Astrocyte of the spinal cord (primary cell): ENCODE measurements around the gene MLANA.

ENCODE experiments used
- DNase-seq: peaks from one replicate; pipeline ENCODE4 v3.0.0; 2011; ENCODE audit warnings: low read depth, low spot score
- H3K4me3 ChIP-seq: 2 replicates; pipeline ENCODE4 v1.5.1; 2011; ENCODE audit warnings: low read depth, mild to moderate bottlenecking, low read length, moderate library complexity
- in situ Hi-C: cut with HindIII; loops from 2 replicates; pipeline ENCODE4 v1.10.0; 2017; ENCODE audit warnings: low sequenced_read_pairs
- TF ChIP-seq, protein P1 (sequence below): IDR thresholded peaks from 2 replicates; pipeline ENCODE4 v1.5.1; 2012; ENCODE audit warnings: low read depth, mild to moderate bottlenecking, low read length, inconsistent platforms

MLANA gene

DNA sequence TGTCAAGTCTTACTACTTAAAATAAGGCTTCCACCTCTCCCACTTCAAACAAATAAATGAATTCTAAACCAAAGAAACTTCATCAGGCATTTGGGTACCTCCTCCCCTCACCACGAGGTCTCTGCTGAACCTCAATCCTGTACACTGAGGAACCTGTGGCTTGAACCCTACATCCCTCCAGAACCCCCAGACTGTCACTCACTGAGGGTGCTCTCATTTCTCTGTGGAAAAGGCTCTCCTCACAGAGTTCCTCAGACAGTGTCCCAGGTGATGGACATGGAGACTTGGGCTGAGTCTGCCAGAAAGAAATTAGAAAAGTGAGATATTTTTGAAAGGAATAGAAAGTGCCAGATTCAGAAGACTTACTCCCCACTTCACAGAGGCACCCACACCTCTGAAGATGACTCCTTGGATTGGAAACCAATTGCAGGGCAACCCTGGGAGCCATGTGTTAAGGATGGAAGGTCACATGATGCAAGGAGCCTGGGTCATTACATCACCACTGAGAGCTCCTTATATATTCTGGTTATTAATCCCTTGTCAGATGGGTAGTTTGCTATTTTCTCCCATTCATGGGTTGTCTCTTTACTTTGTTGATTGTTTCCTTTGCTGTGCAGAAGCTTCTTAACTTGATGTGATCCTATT, 19.8 kb downstream of the MLANA start:
- DNase-seq, result no peak
- TF ChIP-seq, protein P1, sequence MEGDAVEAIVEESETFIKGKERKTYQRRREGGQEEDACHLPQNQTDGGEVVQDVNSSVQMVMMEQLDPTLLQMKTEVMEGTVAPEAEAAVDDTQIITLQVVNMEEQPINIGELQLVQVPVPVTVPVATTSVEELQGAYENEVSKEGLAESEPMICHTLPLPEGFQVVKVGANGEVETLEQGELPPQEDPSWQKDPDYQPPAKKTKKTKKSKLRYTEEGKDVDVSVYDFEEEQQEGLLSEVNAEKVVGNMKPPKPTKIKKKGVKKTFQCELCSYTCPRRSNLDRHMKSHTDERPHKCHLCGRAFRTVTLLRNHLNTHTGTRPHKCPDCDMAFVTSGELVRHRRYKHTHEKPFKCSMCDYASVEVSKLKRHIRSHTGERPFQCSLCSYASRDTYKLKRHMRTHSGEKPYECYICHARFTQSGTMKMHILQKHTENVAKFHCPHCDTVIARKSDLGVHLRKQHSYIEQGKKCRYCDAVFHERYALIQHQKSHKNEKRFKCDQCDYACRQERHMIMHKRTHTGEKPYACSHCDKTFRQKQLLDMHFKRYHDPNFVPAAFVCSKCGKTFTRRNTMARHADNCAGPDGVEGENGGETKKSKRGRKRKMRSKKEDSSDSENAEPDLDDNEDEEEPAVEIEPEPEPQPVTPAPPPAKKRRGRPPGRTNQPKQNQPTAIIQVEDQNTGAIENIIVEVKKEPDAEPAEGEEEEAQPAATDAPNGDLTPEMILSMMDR, result no peak
- in situ Hi-C loops, result no loop called here
- H3K4me3 ChIP-seq, result no peak overlapping the region

DNA sequence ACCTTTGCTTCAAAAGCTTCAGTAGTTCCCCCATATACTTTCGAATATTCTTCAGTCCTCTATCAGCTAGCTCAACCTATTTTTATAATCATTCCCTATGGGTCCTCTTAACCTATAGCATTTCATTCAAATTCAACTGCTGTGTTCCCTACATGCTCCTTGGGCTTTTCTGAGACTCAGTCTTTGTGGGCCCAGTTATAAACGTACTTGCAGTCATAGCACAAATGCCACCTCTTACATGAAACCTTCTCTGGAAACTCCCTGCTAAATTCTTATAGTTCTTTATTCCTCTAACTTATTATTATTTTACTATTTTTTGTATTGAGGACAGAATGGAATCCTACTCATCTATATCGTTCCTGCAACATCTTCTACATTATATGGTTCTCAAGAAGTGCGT, 24.7 kb downstream of the MLANA start:
- DNase-seq, result no peak
- no peak overlapping the region for H3K4me3 ChIP-seq
- in situ Hi-C loops, result no loop called here
- TF ChIP-seq, protein P1, result no peak

DNA sequence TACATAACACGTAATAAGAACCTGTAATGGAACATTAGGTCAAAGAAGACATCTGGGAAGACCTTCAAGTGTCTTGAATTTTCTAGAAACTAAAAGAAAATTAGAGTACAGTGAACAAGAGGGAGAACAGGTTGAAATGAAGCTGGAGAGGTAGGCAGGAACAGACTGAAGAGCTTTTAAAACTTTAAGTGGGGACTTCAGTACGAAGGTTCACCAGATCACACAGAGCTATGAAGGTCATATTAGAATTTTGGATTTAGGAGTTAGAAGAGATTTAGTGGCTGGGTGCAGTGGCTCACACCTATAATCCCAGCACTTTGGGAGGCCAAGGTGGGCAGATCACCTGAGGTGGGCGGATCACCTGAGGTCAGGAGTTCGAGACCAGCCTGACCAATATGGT, 26.6 kb downstream of the MLANA start:
- DNase-seq, result no peak
- in situ Hi-C loops, result no loop called here
- no peak overlapping the region for H3K4me3 ChIP-seq
- TF ChIP-seq, protein P1, result no peak

DNA sequence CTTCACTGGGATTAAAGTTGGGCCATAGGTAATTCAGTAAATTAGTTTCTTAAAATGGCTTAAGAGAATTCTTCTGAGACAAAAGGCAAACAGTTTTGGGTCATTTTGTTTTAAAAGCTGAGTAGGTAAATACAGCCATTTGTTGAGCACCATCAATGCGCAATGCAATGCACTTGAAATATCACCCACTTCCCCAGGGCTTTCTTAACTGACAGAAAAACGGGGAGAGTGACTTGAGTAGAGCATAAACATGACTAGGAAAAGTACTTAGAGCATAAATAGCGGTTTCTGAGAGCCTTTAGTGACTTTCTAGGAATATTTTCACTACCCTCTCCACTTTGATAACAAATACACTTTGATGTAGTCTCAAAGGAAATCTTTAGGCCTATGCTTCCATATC, 27.2 kb downstream of the MLANA start:
- H3K4me3 ChIP-seq, result no peak overlapping the region
- in situ Hi-C loops, result no loop called here
- no peak for DNase-seq
- TF ChIP-seq, protein P1, result no peak

DNA sequence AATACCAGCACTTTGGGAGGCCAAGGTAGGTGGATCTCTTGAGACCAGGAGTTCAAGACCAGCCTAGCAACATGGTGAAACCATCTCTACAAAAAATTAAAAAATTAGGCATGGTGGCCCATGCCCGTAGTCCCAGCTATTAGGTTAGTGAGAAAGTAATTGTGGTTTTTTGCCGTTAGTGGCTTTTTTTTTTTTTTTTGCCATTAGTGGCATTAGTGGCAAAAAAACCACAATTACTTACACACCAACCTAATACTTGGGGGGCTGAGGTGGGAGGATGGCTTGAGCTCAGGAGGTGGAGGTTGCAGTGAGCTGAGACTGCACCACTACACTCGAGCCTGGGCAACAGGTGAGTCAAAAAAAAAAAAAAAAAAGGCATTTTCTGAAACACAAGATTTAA, 27.8 kb downstream of the MLANA start:
- TF ChIP-seq, protein P1, result no peak
- in situ Hi-C loops, result no loop called here
- no peak for DNase-seq
- no peak overlapping the region for H3K4me3 ChIP-seq

DNA sequence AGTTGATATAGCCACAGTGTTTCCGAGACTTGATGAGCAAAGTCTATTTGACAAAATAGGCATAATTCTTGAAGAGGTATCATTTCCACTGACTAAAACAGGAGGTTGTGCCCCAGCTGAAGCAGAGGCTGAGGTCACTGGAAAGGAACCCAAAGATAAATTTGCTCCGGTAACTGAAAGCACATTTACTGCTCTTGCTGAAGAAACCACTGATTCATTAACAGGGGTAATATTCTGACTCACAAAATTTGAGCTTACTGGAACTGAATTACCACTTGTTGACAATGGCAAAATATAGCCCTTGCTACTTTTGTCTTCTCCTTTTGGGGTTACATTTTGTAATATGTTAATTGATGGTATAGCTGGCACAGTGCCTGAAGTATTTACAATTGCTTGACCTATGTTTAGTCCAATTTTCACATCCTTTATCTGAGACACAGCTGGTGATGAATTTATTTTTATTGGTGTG, 30.2 kb downstream of the MLANA start:
- in situ Hi-C loops, result no loop called here
- TF ChIP-seq, protein P1, result no peak
- no peak overlapping the region for H3K4me3 ChIP-seq
- peak; percentile 23 for DNase-seq
